Gastrocnemius medialis (tissue), 4 donors: ENCODE results near the gene COL23A1.

Experiments used
- POLR2A ChIP-seq, 2 donors: fragments of 450-650 bp; IDR thresholded peaks; one replicate each; pipeline ENCODE4 v1.6.1; 2017; ENCODE audit warnings: antibody characterized with exemption in 2 of 2, mild to moderate bottlenecking in 2 of 2, moderate library complexity in 2 of 2
- TF ChIP-seq, protein P1 (sequence below), 5 experiments: fragments of 450-650 bp in 3 of 5; fragments of 200-600 bp in 2 of 5; sonication (generic) in 2 of 5; IDR thresholded peaks in 4 of 5; conservative IDR thresholded peaks in 1 of 5; 1 replicate in 4 of 5; 2 replicates in 1 of 5; pipeline ENCODE4 v1.5.1; 2016 to 2019; ENCODE audit warnings: antibody characterized with exemption in 5 of 5, mild to moderate bottlenecking in 3 of 5, moderate library complexity in 3 of 5

DNA sequence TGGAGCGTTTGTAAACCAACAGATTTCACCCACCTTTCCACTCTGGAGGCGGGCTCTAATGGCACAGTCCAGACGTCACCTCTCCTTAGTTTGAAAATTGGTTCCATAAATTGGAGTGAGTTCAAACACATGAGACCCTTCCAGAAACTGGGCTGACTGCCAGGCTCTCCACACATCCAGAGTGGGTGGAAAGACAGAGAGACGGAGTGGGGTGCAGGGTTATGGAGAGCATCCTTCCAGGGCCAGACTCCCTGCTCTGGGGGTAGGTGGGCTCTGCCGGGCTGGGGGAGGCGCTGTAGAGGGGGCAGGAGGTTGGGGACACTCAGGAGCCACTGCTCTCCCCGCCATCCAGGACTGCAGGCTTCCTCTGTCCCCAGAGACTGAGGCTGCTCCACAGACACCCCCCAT is 252.9 kb downstream of the COL23A1 start:
- TF ChIP-seq, protein P1, sequence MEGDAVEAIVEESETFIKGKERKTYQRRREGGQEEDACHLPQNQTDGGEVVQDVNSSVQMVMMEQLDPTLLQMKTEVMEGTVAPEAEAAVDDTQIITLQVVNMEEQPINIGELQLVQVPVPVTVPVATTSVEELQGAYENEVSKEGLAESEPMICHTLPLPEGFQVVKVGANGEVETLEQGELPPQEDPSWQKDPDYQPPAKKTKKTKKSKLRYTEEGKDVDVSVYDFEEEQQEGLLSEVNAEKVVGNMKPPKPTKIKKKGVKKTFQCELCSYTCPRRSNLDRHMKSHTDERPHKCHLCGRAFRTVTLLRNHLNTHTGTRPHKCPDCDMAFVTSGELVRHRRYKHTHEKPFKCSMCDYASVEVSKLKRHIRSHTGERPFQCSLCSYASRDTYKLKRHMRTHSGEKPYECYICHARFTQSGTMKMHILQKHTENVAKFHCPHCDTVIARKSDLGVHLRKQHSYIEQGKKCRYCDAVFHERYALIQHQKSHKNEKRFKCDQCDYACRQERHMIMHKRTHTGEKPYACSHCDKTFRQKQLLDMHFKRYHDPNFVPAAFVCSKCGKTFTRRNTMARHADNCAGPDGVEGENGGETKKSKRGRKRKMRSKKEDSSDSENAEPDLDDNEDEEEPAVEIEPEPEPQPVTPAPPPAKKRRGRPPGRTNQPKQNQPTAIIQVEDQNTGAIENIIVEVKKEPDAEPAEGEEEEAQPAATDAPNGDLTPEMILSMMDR (IDR thresholded peaks at IDR 0.05 in 4 of 5, conservative IDR thresholded peaks at IDR 0.05 in 1 of 5) = no peak
- TF ChIP-seq POLR2A (IDR thresholded peaks at IDR 0.05) = no peak
